Activated T-cell treated with anti-CD3 and anti-CD28 coated beads, Interleukin-2, amount 50 U/mL, for 48 hours (primary cell): ENCODE results near the gene RNF166.

Source experiments
- DNase-seq, 2 experiments: peaks; one replicate each; pipeline ENCODE4 v3.0.0-alpha.2; 2020

RNF166 gene

GRCh38 chr16:88691129-88691813, 14.9 kb downstream of the RNF166 start:
- DNase-seq, result no peak

GRCh38 chr16:88690341-88691128, 15.7 kb downstream of the RNF166 start:
- DNase-seq, result no peak

DNA sequence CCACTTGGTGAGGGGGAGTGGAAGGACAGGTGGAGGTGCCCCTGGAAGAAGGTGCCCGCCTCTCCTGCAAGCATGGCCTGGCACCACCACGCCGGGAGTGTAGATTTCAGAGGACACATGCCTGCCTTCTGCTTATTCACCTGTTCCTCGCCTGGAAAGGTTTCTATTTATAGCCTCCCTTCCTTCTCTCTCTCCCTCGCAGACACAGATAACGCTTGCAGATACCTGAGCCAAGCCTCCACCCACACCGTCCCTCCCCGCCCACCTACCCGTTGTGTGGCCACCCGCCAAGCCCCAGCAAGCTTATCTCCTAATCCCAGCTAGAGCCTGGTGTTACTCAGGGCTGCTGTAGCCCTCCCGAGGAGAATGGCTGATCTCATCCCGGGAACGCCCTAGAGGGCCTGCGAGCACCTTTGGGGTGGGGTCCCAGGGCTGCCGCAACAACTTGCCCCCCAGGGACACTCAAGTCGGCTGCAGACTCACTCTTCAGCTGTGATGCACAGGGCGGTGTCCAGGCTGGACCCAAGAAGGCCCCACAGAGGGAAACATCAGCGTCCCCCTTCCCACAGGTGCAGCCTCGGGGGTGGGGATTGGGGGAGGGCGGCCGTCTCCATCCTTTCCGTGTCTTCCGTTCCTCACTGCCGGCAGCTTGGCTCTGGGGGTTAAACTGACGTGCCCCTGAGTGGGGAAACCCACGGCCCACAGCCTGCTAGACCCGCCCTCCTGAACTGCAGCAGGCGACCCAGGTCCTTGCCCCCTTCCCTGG, 18.0 kb downstream of the RNF166 start:
- DNase-seq, result no peak

- DNase-seq, result no peak
Observed at GRCh38 chr16:88687676-88688012, 18.6 kb downstream of the RNF166 start.

- no peak for DNase-seq
Observed at GRCh38 chr16:88687254-88687576, 19.0 kb downstream of the RNF166 start.

GRCh38 chr16:88686439-88687253, 19.6 kb downstream of the RNF166 start, which contains the start of gene SNAI3:
SNAI3 (minus strand) TSS chr16:88686507; CDS start chr16:88686406, 101 bp downstream.
- DNase-seq, result peak; percentile 94

DNA sequence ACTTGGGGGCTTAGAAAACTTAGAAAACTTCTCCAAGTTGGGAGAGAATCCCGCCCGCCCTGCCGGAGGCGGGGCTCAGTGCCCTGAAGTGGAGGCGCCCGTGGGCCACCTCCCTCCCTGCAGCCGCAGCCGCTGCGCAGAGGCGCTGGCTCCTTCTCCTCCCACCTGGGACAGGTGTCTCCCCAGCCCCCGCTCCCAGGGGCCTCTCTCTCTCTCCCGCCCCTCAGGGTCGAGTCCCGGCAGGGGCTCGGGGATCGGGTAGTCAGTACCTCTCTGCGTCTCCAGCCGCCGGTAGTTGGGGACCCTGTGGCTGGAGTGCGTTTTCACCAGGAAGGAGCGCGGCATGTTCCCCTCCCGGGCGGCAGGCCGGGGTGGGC, 20.2 kb downstream of the RNF166 start:
- DNase-seq, result no peak

DNA sequence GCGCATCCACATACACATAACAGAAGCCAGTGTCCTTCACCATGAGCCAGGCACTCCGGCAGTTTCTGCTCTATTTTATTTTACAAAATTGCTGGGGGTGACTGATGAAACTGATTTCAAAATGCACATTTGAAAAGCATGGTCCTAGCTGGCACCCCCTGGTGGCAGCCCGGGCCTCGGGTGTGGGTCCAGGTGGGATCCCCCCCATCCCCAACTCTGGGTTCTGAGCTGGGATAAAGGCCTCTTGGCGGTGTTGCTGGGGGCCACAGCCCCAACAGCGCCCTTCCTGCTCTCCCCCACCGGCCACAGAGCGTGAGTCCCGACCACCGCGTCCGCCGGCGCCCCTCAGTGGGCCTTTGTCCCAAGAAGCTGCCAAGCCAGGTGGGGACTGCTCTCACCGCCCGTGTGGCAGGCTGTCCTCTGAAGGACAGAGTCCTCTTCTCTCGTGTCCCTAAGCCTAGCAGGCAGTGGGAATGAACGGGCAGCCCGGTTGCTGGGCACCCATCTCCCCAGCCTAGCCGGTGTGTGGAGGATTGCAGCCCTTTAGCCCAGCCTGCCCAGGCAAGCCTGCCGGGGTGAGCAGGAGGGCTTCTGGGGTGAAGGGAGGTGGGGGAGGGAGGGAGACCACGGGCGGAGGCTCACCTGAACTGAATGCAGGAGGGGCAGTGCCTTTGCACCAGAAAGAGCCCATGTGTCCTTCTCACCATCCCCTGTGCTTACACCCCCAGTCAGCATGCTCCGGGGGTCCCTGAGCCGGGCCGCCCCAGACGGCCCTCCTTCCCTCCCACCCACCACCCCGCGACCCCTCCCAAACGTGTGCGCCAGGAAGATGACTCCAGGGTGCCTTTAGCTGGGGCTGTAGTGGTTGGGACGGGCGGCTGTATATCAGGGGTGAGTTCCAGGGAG, 20.8 kb downstream of the RNF166 start:
- peak; percentile 81 to 82 for DNase-seq

DNA sequence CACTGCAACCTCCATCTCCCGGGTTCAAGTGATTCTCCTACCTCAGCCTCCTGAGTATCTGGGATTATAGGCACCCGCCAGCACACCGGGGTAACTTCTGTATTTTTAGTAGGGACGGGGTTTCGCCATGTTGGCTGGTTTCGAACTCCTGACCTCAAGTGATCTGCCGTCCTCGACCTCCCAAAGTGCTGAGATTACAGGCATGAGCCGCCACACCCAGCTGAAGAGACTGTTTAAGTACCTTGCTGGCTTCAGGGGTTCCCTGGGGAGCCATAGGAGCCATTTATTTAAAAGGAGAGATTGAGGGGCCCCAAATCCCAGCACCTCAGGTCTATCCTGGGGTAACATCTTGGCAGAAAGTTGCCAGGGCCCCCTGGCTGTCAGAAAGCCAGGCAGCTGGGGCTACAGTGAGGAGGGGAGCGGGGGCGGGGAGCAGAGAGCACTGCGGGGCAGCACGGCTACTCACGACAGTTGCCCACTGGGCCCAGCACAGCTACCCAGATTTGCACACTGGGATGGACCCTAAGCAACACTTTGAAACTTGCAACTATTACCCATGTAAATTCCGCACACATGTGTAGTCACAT, 21.5 kb downstream of the RNF166 start:
- peak in 1 of 2 experiments; percentile 15 for DNase-seq

DNA sequence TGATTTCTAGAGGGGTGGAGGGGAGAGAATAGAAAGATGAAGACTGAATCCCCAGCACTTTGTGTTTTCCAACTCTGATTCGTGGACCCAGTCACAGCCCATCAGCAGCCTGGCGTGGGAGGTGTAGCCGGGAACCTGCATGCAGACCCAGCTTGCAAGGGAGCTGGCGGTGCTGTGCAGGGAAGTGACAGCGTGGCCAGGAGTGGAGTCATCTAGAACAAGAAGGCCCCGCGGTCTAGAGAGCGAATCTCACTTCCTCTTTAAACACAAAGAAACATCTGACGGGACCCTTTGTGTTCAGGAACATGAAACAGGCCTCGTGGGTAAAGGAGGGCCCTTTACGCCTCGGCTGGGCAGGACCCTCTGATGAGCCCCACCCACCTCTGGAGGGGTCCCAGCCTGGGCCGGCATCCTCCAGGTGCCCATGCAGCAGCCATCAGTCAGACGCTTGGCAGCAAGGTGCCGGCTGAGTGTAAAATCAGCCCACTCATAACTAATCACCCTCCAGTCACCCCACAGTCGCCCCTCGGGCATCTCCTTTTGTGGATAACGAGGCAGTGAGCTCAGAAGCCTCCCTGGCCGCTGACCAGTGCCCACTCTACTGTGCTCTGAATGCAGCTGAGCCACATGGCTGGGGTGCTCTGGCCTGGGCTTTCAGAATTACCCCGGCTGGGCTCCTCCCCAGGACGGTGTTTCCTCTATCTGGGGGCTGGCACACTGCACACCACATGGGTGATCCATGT, 24.3 kb downstream of the RNF166 start:
- DNase-seq, result peak; percentile 83 to 86

- peak; percentile 62 to 70 for DNase-seq
Observed at GRCh38 chr16:88681084-88681680, 25.0 kb downstream of the RNF166 start.

GRCh38 chr16:88680554-88681083, 25.6 kb downstream of the RNF166 start:
- no peak for DNase-seq

- DNase-seq, result no peak
Observed at GRCh38 chr16:88678224-88678979, 27.8 kb downstream of the RNF166 start.

DNA sequence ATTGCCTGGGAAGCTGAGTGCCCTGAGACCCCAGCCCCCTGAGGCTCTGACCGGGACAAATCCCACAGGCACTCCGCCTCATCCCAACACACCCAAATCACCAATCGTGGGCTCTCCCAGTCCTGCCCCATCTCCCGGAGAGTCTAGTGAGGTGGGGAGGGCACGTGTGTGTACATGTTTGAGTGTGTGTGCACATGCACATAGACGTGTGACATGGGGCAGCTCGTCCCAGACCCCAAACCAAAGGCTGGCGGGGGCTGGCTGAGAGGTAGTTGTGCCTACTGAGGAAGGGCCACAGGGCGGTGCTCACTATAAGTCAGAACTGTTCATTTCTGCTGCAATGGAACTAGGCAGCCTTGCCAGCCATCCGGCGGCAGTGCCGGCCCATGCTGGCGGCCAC, 28.5 kb downstream of the RNF166 start:
- no peak for DNase-seq

DNA sequence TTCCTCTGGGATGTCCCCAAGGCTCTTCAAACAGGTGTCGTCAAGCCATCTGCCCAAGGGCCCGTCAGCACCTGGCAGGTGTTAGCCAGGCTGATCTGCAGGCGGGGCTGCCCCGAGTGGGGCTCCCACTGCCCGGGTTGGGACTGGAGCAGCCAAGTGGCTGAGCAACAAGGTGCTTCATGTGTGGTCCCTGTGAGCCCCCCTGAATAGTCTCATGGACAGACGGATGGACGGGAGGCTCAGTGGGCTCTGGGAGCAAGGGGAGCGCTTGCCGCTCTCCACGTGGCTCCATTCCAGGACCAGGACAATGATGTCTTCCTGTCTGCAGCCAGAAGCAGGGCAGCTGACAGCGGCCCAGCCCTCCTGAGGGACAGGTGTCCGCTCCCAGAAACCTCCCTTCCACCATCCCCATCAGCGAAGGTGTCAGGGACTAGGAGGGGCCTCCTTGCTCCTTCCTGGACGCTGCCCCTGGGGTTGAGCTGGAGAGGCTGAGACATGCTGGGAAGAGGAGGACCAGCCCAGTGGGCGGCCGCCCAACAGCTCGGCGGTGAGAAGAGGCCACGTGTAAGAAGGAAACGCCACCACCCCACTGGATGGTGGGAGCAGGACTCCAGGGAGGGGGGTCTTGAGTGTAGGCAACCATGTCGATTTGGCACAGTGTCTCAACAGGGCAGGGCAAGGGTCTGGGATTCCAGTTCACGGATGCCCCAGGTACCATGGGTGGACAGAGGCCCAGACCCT, 29.5 kb downstream of the RNF166 start:
- DNase-seq, result no peak

GRCh38 chr16:88673716-88674379, 32.4 kb downstream of the RNF166 start:
- no peak for DNase-seq

- DNase-seq, result no peak
Observed at GRCh38 chr16:88672776-88673175, 33.4 kb downstream of the RNF166 start.

DNA sequence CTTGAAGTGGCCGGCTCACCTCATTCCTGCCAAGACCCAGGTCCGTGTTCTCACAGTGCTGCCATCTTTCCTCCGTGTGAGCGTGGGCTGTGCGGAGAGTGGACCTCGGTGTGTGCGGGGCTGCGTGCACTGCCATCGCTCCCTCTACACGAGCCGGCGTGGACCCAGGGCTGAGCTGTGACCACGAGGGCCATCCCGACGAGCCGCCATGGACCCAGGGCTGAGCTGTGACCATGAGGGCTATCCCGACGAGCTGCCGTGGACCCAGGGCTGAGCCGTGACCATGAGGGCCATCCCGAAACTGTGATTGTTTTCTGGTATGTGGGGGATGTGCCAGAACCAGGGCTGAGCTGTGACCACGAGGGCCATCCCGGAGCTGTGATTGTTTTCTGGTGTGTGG, 34.4 kb downstream of the RNF166 start:
- DNase-seq, result no peak
